ENCODE results near the gene TMOD3. TPM values are rescaled to one million over a fixed set of nuclear protein-coding genes. Genes with fewer than 3 reads are reported as not detected.

The TMOD3 gene
- total RNA-seq, 1 experiment from 2014 or later, result 53.6 TPM

GRCh38 chr15:51830276-51830806, 888 bp downstream of the TMOD3 start:
- no TSS peak for BruUV-seq (replicated peaks)
- peaks cover 50% of the 10 kb centered on the region for H3K4me1 Mint-ChIP-seq (ENCODE audit: low read depth, unreplicated experiment)
- no peak for DNase-seq
- no peaks in the 10 kb centered on the region for H3K9me3 Mint-ChIP-seq (ENCODE audit: low read depth, unreplicated experiment)
- intact Hi-C loops (cut with micrococcal nuclease; ENCODE audit: unreplicated experiment), result loop anchor here (2.0 to 5.0 kb wide), 2 partner anchors 14 to 37 kb away; no protein-coding TSS in a partner anchor
- peaks cover 26% of the 10 kb centered on the region for H3K36me3 Mint-ChIP-seq (ENCODE audit: insufficient read depth, unreplicated experiment)
- TF ChIP-seq CTCF (IDR thresholded peaks at IDR 0.05; ENCODE audit: unreplicated experiment), result no peak
- H3K27ac Mint-ChIP-seq (ENCODE audit: unreplicated experiment), result peak overlapping the region; percentile 91
- peak overlapping the region; percentile 95 for H3K4me3 Mint-ChIP-seq (ENCODE audit: low read depth, unreplicated experiment)
- no peaks in the 10 kb centered on the region for H3K27me3 Mint-ChIP-seq (ENCODE audit: unreplicated experiment)
- CTCF ChIA-PET, result no interaction called here

GRCh38 chr15:51833772-51834171, 4.3 kb downstream of the TMOD3 start:
- CTCF ChIA-PET, result no interaction called here
- Mint-ChIP-seq H3K9me3 (ENCODE audit: low read depth, unreplicated experiment) (no peaks in the 10 kb centered on the region), H3K4me1 (ENCODE audit: low read depth, unreplicated experiment) (peaks cover 59% of the 10 kb centered on the region), H3K27ac (ENCODE audit: unreplicated experiment) (no peak overlapping the region), H3K27me3 (ENCODE audit: unreplicated experiment) (no peaks in the 10 kb centered on the region), H3K4me3 (ENCODE audit: low read depth, unreplicated experiment) (no peak overlapping the region), H3K36me3 (ENCODE audit: insufficient read depth, unreplicated experiment) (peaks cover 24% of the 10 kb centered on the region)
- no TSS peak for BruUV-seq (replicated peaks)
- TF ChIP-seq CTCF (IDR thresholded peaks at IDR 0.05; ENCODE audit: unreplicated experiment), result no peak
- intact Hi-C loops (cut with micrococcal nuclease; ENCODE audit: unreplicated experiment), result loop anchor here (5.0 kb wide), 1 partner anchor 34 kb away; no protein-coding TSS in a partner anchor
- DNase-seq, result no peak

- no peak for DNase-seq
- H3K27me3 Mint-ChIP-seq (ENCODE audit: unreplicated experiment), result no peaks in the 10 kb centered on the region
- H3K4me3 Mint-ChIP-seq (ENCODE audit: low read depth, unreplicated experiment), result no peak overlapping the region
- no TSS peak for BruUV-seq (replicated peaks)
- CTCF ChIA-PET, result no interaction called here
- intact Hi-C loops (cut with micrococcal nuclease; ENCODE audit: unreplicated experiment), result no loop called here
- H3K36me3 Mint-ChIP-seq (ENCODE audit: insufficient read depth, unreplicated experiment), result no peaks in the 10 kb centered on the region
- peaks cover 65% of the 10 kb centered on the region for H3K4me1 Mint-ChIP-seq (ENCODE audit: low read depth, unreplicated experiment)
- H3K9me3 Mint-ChIP-seq (ENCODE audit: low read depth, unreplicated experiment), result no peaks in the 10 kb centered on the region
- H3K27ac Mint-ChIP-seq (ENCODE audit: unreplicated experiment), result peak overlapping the region; percentile 71
- TF ChIP-seq CTCF (IDR thresholded peaks at IDR 0.05; ENCODE audit: unreplicated experiment), result no peak
Measured at GRCh38 chr15:51837792-51838251, 8.4 kb downstream of the TMOD3 start.

- Mint-ChIP-seq H3K4me3 (ENCODE audit: low read depth, unreplicated experiment) (no peak overlapping the region), H3K9me3 (ENCODE audit: low read depth, unreplicated experiment) (no peaks in the 10 kb centered on the region), H3K4me1 (ENCODE audit: low read depth, unreplicated experiment) (peaks cover 65% of the 10 kb centered on the region), H3K36me3 (ENCODE audit: insufficient read depth, unreplicated experiment) (no peaks in the 10 kb centered on the region), H3K27ac (ENCODE audit: unreplicated experiment) (no peak overlapping the region), H3K27me3 (ENCODE audit: unreplicated experiment) (no peaks in the 10 kb centered on the region)
- DNase-seq, result no peak
- intact Hi-C loops (cut with micrococcal nuclease; ENCODE audit: unreplicated experiment), result no loop called here
- CTCF ChIA-PET, result no interaction called here
- no TSS peak for BruUV-seq (replicated peaks)
- no peak for TF ChIP-seq CTCF (IDR thresholded peaks at IDR 0.05; ENCODE audit: unreplicated experiment)
Measured at GRCh38 chr15:51838270-51838669, 8.8 kb downstream of the TMOD3 start.
